KBM-7 (cell line): ENCODE results near the gene NRN1L.
A peak's percentile ranks its signal among the peaks of the same experiment; 100 is the strongest.
"Not testable (repeated sequence)": the region's sequence is repeated elsewhere in the genome, so short reads cannot be mapped to it uniquely, and the experiment has no call there.

ENCODE experiments used
- DNase-seq: peaks from one replicate; pipeline ENCODE4 v3.0.0-alpha.2; 2015
- in situ Hi-C: fragments of 300-500 bp; cut with MboI; formaldehyde crosslinking; loops from 2 replicates; pipeline ENCODE4 v1.14.3; 2020; ENCODE audit warnings: low sequenced_read_pairs, low pct_unique_long_range_greater_than_20kb, mixed read lengths

Gene NRN1L

GRCh38 chr16:67884684-67885083 lies at the start of gene NRN1L:
Gene NRN1L, plus strand, starts transcription at chr16:67884885. Its CDS starts 19 bp downstream, at chr16:67884904.
- no peak for DNase-seq
- in situ Hi-C loops = no loop called here

- DNase-seq, in situ Hi-C loops: not testable (repeated sequence)
Observed at GRCh38 chr16:67837190-67837589, 47.5 kb upstream of the NRN1L start.

- in situ Hi-C loops = no loop called here
- no peak for DNase-seq
Observed at GRCh38 chr16:67837811-67838210, 46.9 kb upstream of the NRN1L start.

- no peak for DNase-seq
- in situ Hi-C loops = no loop called here
Observed at GRCh38 chr16:67841198-67841815, 43.4 kb upstream of the NRN1L start.

GRCh38 chr16:67841816-67842508 lies 42.7 kb upstream of the NRN1L start, which contains the start of gene THAP11:
Gene THAP11, plus strand, starts transcription at chr16:67842320. Its CDS starts 235 bp downstream, at chr16:67842555.
- DNase-seq = peak; percentile 97
- in situ Hi-C loops = no loop called here

- DNase-seq = peak; percentile 64
- in situ Hi-C loops = no loop called here
Observed at GRCh38 chr16:67842509-67843342, 42.0 kb upstream of the NRN1L start.

- in situ Hi-C loops = no loop called here
- DNase-seq = no peak
Observed at GRCh38 chr16:67843343-67843765, 41.3 kb upstream of the NRN1L start.

GRCh38 chr16:67844497-67844896 lies 40.2 kb upstream of the NRN1L start:
- in situ Hi-C loops = no loop called here
- DNase-seq = no peak

- peak; percentile 33 for DNase-seq
- in situ Hi-C loops = no loop called here
Observed at GRCh38 chr16:67845291-67846062, 39.2 kb upstream of the NRN1L start.

GRCh38 chr16:67846063-67846319 lies 38.7 kb upstream of the NRN1L start:
- DNase-seq = peak; percentile 22
- in situ Hi-C loops = no loop called here

- in situ Hi-C loops = no loop called here
- peak; percentile 98 for DNase-seq
Observed at GRCh38 chr16:67846320-67847063, 38.2 kb upstream of the NRN1L start, which contains the start of gene NUTF2. Gene NUTF2, plus strand, starts transcription at chr16:67846933. Its CDS starts 18,198 bp downstream, at chr16:67865131.

GRCh38 chr16:67847064-67847861 lies 37.4 kb upstream of the NRN1L start, which contains the start of gene CENPT:
Gene CENPT, minus strand, starts transcription at chr16:67847693. Its CDS starts 13,834 bp downstream, at chr16:67833859.
- DNase-seq = peak; percentile 36
- in situ Hi-C loops = no loop called here

- in situ Hi-C loops = no loop called here
- no peak for DNase-seq
Observed at GRCh38 chr16:67848118-67848517, 36.6 kb upstream of the NRN1L start.

- in situ Hi-C loops = no loop called here
- DNase-seq = no peak
Observed at GRCh38 chr16:67853670-67854069, 31.0 kb upstream of the NRN1L start.

GRCh38 chr16:67855789-67856188 lies 28.9 kb upstream of the NRN1L start:
- in situ Hi-C loops = no loop called here

GRCh38 chr16:67856927-67857546 lies 27.6 kb upstream of the NRN1L start:
- DNase-seq = no peak
- in situ Hi-C loops = no loop called here

More at GRCh38 chr16:67855789-67856188, 28.9 kb upstream of the NRN1L start:
- no peak for DNase-seq

GRCh38 chr16:67857547-67858233 lies 27.0 kb upstream of the NRN1L start:
- in situ Hi-C loops = no loop called here
- DNase-seq = no peak
